DND-41 (cell line): Measurements from ENCODE around the gene GPATCH2.

Experiments
- ATAC-seq: fragments of 200-7000 bp; cut with Tn5 transposase; 3 replicates; pipeline ENCODE4 v1.9.1; 2021; ENCODE audit warnings: low read depth; ENCODE audit not compliant: insufficient read depth
- DNase-seq: peaks from one replicate; pipeline ENCODE4 v3.0.0-alpha.2; 2020
- H2AFZ ChIP-seq: 2 replicates; pipeline ENCODE4 v1.6.0; 2012; ENCODE audit warnings: low read depth, low read length
- H3K27ac ChIP-seq: 2 replicates; pipeline ENCODE4 v1.5.1; 2012; ENCODE audit warnings: low read length, inconsistent platforms
- H3K27me3 ChIP-seq: fragments of 200-600 bp; sonication (generic); 2 replicates; pipeline ENCODE4 v1.6.0; 2012; ENCODE audit warnings: low read length, mild to moderate bottlenecking, inconsistent platforms; ENCODE audit not compliant: insufficient read depth, poor library complexity
- H3K36me3 ChIP-seq: 2 replicates; pipeline ENCODE4 v1.5.1; 2012; ENCODE audit warnings: low read length, inconsistent platforms; ENCODE audit not compliant: insufficient read depth
- H3K4me1 ChIP-seq: 2 replicates; pipeline ENCODE4 v1.5.1; 2012; ENCODE audit warnings: mild to moderate bottlenecking, low read length; ENCODE audit not compliant: insufficient read depth
- H3K4me2 ChIP-seq: 2 replicates; pipeline ENCODE4 v1.6.0; 2012; ENCODE audit warnings: mild to moderate bottlenecking, moderate library complexity, low read length, inconsistent platforms; ENCODE audit not compliant: insufficient read depth
- H3K4me3 ChIP-seq, 2 experiments: fragments of 200-600 bp in 1 of 2; shearing (Covaris generic) in 1 of 2; 2 replicates each; pipeline ENCODE4 v1.5.1; 2012 to 2016; ENCODE audit warnings: inconsistent platforms in 2 of 2, low read length in 2 of 2, mild to moderate bottlenecking in 2 of 2, low read depth in 1 of 2, moderate library complexity in 1 of 2
- H3K79me2 ChIP-seq: 2 replicates; pipeline ENCODE4 v1.6.0; 2012; ENCODE audit warnings: low read length, inconsistent platforms; ENCODE audit not compliant: insufficient read depth
- H3K9ac ChIP-seq: 2 replicates; pipeline ENCODE4 v1.6.0; 2012; ENCODE audit warnings: low read depth, mild to moderate bottlenecking, inconsistent platforms, low read length, moderate library complexity
- H3K9me3 ChIP-seq: 2 replicates; pipeline ENCODE4 v1.5.1; 2012; ENCODE audit warnings: low read length, moderate library complexity, mild to moderate bottlenecking, inconsistent platforms; ENCODE audit not compliant: insufficient read depth, severe bottlenecking
- H4K20me1 ChIP-seq: 2 replicates; pipeline ENCODE4 v1.6.0; 2012; ENCODE audit warnings: low read length; ENCODE audit not compliant: insufficient read depth
- EZH2 ChIP-seq: IDR thresholded peaks from 3 replicates; pipeline ENCODE4 v1.6.1; 2012; ENCODE audit warnings: borderline replicate concordance, low read depth, mild to moderate bottlenecking, moderate library complexity, low read length, inconsistent platforms; ENCODE audit not compliant: severe bottlenecking
- TF ChIP-seq, protein P1 (sequence below): IDR thresholded peaks from 2 replicates; pipeline ENCODE4 v1.5.1; 2012; ENCODE audit warnings: borderline replicate concordance, low read length, moderate library complexity, mild to moderate bottlenecking; ENCODE audit not compliant: poor library complexity, severe bottlenecking; ENCODE audit errors: extremely low read depth

Gene GPATCH2

DNA sequence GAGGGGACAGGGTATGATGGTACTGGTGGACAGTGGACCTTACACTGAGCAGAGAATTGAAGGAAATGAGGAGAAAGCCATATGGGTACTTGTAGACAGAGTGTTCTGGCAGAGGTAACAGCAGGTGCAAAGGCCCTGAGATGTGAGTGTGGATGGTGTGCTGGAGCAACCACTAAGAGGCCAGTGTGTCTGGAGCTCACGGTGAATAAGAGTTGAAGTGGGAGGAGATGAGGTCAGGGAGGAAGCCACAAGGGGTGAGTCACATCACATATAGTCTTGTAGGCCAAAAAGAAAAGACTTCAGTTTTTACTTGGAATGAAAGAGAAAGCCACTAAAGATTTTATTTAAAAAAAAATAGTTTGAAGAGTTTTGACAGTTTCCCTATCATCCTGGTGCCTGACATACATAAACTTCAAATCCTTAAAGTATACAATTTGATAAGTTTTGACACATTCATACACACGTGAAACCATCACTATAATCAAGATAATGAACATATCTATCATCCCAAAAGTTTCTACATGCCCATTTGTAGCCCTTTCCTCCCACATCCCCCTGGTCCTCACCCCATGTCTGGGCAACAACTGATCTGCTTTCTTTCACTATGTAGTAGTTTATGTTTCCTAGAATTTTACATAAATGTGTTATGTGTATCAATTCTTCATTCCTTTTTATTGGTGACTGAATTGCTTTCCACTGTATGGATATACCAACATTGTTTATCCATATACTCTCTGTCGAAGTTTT is 148.4 kb downstream of the GPATCH2 start:
- H3K9me3 ChIP-seq = no peaks in the 10 kb centered on the region
- no peak overlapping the region for H3K4me2 ChIP-seq
- H3K36me3 ChIP-seq = no peaks in the 10 kb centered on the region
- no peak overlapping the region for H2AFZ ChIP-seq
- peak; percentile 98 for ATAC-seq
- H4K20me1 ChIP-seq = no peaks in the 10 kb centered on the region
- peaks cover 13% of the 10 kb centered on the region for H3K4me1 ChIP-seq
- TF ChIP-seq EZH2 = no peak
- TF ChIP-seq, protein P1, sequence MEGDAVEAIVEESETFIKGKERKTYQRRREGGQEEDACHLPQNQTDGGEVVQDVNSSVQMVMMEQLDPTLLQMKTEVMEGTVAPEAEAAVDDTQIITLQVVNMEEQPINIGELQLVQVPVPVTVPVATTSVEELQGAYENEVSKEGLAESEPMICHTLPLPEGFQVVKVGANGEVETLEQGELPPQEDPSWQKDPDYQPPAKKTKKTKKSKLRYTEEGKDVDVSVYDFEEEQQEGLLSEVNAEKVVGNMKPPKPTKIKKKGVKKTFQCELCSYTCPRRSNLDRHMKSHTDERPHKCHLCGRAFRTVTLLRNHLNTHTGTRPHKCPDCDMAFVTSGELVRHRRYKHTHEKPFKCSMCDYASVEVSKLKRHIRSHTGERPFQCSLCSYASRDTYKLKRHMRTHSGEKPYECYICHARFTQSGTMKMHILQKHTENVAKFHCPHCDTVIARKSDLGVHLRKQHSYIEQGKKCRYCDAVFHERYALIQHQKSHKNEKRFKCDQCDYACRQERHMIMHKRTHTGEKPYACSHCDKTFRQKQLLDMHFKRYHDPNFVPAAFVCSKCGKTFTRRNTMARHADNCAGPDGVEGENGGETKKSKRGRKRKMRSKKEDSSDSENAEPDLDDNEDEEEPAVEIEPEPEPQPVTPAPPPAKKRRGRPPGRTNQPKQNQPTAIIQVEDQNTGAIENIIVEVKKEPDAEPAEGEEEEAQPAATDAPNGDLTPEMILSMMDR = no peak
- H3K9ac ChIP-seq = no peak overlapping the region
- H3K27me3 ChIP-seq = no peaks in the 10 kb centered on the region
- peak overlapping the region; percentile 39; the same call in 1 of the 2 replicates for H3K27ac ChIP-seq
- no peak overlapping the region for H3K4me3 ChIP-seq
- DNase-seq = peak; percentile 59
- H3K79me2 ChIP-seq = no peaks in the 10 kb centered on the region

DNA sequence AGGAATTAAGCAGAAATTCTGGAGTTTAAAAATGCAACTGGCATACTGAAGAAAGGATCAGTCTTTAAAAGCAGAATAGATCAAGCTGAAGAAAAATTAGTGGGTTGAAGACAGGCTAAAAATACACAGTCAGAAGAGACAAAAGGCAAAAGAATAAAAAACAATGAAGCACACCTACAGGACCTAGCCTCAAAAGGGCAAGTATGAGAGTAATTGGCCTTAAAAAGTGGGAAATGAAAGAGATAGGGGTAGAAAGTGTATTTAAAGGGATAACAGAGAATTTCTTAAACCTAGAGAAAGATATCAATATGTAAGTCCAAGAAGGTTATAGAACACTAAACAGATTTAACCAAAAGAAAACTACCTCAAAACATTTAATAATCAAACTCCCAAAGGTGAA is 152.4 kb downstream of the GPATCH2 start:
- H3K9ac ChIP-seq = no peak overlapping the region
- no peaks in the 10 kb centered on the region for H3K79me2 ChIP-seq
- H3K4me1 ChIP-seq = peaks cover 13% of the 10 kb centered on the region
- H3K4me2 ChIP-seq = no peak overlapping the region
- no peaks in the 10 kb centered on the region for H3K27me3 ChIP-seq
- H3K9me3 ChIP-seq = no peaks in the 10 kb centered on the region
- no peak overlapping the region for H3K27ac ChIP-seq
- ATAC-seq (no peak), DNase-seq (no peak)
- no peaks in the 10 kb centered on the region for H4K20me1 ChIP-seq
- no peak overlapping the region for H3K4me3 ChIP-seq
- H3K36me3 ChIP-seq = no peaks in the 10 kb centered on the region
- H2AFZ ChIP-seq = no peak overlapping the region
- no peak for TF ChIP-seq EZH2
- TF ChIP-seq, protein P1 = no peak

DNA sequence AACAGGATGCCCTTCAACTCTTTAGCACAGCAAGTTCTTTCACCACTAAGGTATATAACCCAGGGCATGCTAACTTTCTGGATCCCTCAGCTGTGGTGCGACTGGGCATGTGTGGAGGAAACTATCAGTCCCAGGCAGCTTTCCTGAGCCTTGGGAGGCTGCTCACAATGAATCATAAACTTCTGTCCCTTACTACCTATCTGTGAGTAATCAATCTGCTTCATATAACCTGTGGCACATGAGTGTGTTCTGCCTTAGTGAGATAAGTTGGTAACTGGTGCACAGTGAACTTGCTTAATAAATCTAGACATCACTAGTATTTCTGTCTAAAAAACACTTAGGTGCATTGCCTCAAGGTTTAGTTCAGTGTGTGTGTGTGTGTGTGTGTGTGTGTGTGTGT is 158.0 kb downstream of the GPATCH2 start:
- Histone ChIP-seq H3K9ac (no peak overlapping the region), H3K36me3 (no peaks in the 10 kb centered on the region), H3K27me3 (no peaks in the 10 kb centered on the region), H3K79me2 (no peaks in the 10 kb centered on the region), H3K9me3 (no peaks in the 10 kb centered on the region), H3K27ac (no peak overlapping the region), H4K20me1 (no peaks in the 10 kb centered on the region), H3K4me3 (no peak overlapping the region), H3K4me2 (no peak overlapping the region), H3K4me1 (no peaks in the 10 kb centered on the region), H2AFZ (no peak overlapping the region)
- TF ChIP-seq, protein P1 = no peak
- no peak for TF ChIP-seq EZH2
- ATAC-seq = no peak
- DNase-seq = no peak

DNA sequence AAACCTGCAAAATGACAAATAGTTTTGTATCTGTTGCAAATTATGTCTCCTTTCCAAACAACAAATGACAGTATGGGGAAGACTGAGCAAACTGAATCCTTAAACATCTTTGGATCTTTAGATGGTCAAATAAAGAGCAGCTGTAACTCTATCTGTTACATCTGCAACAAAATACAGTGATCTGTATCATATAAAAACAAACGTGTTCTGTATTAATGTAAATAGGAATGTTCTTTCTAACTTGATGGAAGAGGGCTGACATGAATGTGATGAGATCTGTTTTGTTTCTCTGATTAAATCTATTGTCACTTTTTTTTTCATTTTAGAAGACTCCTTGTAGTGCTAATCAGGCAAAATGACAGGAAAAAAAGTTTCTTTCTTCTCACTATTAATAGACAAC is 159.5 kb downstream of the GPATCH2 start:
- no peak overlapping the region for H3K4me3 ChIP-seq
- no peak overlapping the region for H2AFZ ChIP-seq
- H3K36me3 ChIP-seq = no peaks in the 10 kb centered on the region
- H3K9me3 ChIP-seq = no peaks in the 10 kb centered on the region
- H3K9ac ChIP-seq = no peak overlapping the region
- H3K4me2 ChIP-seq = no peak overlapping the region
- H3K79me2 ChIP-seq = no peaks in the 10 kb centered on the region
- no peaks in the 10 kb centered on the region for H4K20me1 ChIP-seq
- DNase-seq = no peak
- no peak for ATAC-seq
- no peak for TF ChIP-seq EZH2
- TF ChIP-seq, protein P1 = no peak
- H3K4me1 ChIP-seq = no peaks in the 10 kb centered on the region
- H3K27me3 ChIP-seq = no peaks in the 10 kb centered on the region
- H3K27ac ChIP-seq = no peak overlapping the region
